K562 (cell line): ENCODE data around the gene SLMAP. TPM values are rescaled to one million over a fixed set of nuclear protein-coding genes. Genes with fewer than 3 reads are reported as not detected.

ENCODE experiments used
- ATAC-seq: fragments of 200-7000 bp; cut with Tn5 transposase; 3 replicates; pipeline ENCODE4 v1.9.1; 2020; ENCODE audit warnings: moderate library complexity
- BruUV-seq: library from RNA; stranded (reverse); fragments of 400-500 nt; replicated peaks from 2 replicates; lab custom pipeline; 2021; lab: Mats Ljungman, UMichigan
- CTCF ChIA-PET: fragments of 300-600 bp; formaldehyde crosslinking; extraction: SDS; loops from one replicate; lab custom pipeline; 2021; ENCODE audit warnings: low intra/inter-chr PET ratio; lab: Yijun Ruan, JAX
- POLR2A ChIA-PET: fragments of 300-600, 350-650 bp; sonication (Branson Sonifier 250); formaldehyde crosslinking; extraction: SDS; loops from one replicate; lab custom pipeline; 2021; ENCODE audit warnings: antibody characterized with exemption, inconsistent platforms; lab: Yijun Ruan, JAX
- DNase-seq, 4 experiments: peaks; one replicate each; pipeline versions ENCODE4 v3.0.0 to v3.0.0-alpha.2; 2011 to 2018; ENCODE audit warnings: low spot score in 3 of 4, mixed read lengths in 3 of 4; ENCODE audit errors: extremely low read depth in 1 of 4
- FAIRE-seq: peaks from 2 replicates; lab custom pipeline; 2011; peaks lifted over from hg19 to GRCh38; lab: Jason Lieb, UNC
- H2AFZ ChIP-seq: 2 replicates; pipeline ENCODE4 v1.6.0; 2011; ENCODE audit warnings: low read depth, low read length, control low read depth, inconsistent platforms
- H3K27ac ChIP-seq: fragments of 200-600 bp; 3 replicates; pipeline ENCODE4 v1.8.0; 2011; ENCODE audit warnings: low read depth, mild to moderate bottlenecking, control low read depth, inconsistent platforms, low read length, moderate library complexity, mixed read lengths; ENCODE audit errors: extremely low read depth
- H3K27me3 ChIP-seq, 2 experiments: fragments of 300-600 bp in 1 of 2; 2 replicates in 1 of 2; 3 replicates in 1 of 2; pipeline versions ENCODE4 v1.6.0 to v1.8.0; 2011; ENCODE audit warnings: inconsistent platforms in 2 of 2, low read length in 2 of 2, mild to moderate bottlenecking in 1 of 2, mixed read lengths in 1 of 2, moderate library complexity in 1 of 2; ENCODE audit not compliant: control insufficient read depth in 2 of 2, insufficient read depth in 2 of 2
- H3K36me3 ChIP-seq: fragments of 300-600 bp; 3 replicates; pipeline ENCODE4 v1.8.0; 2011; ENCODE audit warnings: mild to moderate bottlenecking, low read length, inconsistent platforms; ENCODE audit not compliant: control insufficient read depth, insufficient read depth
- H3K4me1 ChIP-seq, 2 experiments: fragments of 200-600 bp in 1 of 2; replicated peaks in 1 of 2; 2 replicates in 1 of 2; 3 replicates in 1 of 2; pipeline versions ENCODE4 v1.5.1 to v1.8.0; 2011; ENCODE audit warnings: inconsistent platforms in 2 of 2, low read length in 2 of 2, mild to moderate bottlenecking in 1 of 2, mixed read lengths in 1 of 2, moderate library complexity in 1 of 2; ENCODE audit not compliant: control insufficient read depth in 2 of 2, insufficient read depth in 2 of 2
- H3K4me2 ChIP-seq: 2 replicates; pipeline ENCODE4 v1.6.1; 2011; ENCODE audit warnings: low read length, control low read depth, inconsistent platforms, mixed read lengths; ENCODE audit not compliant: insufficient read depth
- H3K4me3 ChIP-seq: fragments of 200-600 bp; sonication (generic), shearing (Covaris generic); 2 replicates; pipeline ENCODE4 v1.5.1; 2016; ENCODE audit warnings: control low read depth, inconsistent platforms
- H3K79me2 ChIP-seq: fragments of 200-600 bp; 3 replicates; pipeline ENCODE4 v1.8.0; 2011; ENCODE audit warnings: low read length, inconsistent platforms; ENCODE audit not compliant: control insufficient read depth, insufficient read depth
- H3K9ac ChIP-seq, 2 experiments: 2 replicates each; pipeline versions ENCODE4 v1.6.0 to v1.6.1; 2011; ENCODE audit warnings: low read depth in 2 of 2, low read length in 2 of 2, control low read depth in 1 of 2, inconsistent platforms in 1 of 2, mild to moderate bottlenecking in 1 of 2, mixed read lengths in 1 of 2; ENCODE audit not compliant: insufficient read depth in 1 of 2
- H3K9me1 ChIP-seq: one replicate; pipeline ENCODE4 v1.6.0; 2011; ENCODE audit warnings: inconsistent platforms, mild to moderate bottlenecking, low read length, moderate library complexity; ENCODE audit not compliant: control insufficient read depth, insufficient read depth
- H3K9me3 ChIP-seq: replicated peaks from 2 replicates; pipeline ENCODE4 v1.5.1; 2011; ENCODE audit warnings: low read depth, low read length, inconsistent platforms; ENCODE audit not compliant: control insufficient read depth, insufficient read depth
- H4K20me1 ChIP-seq: replicated peaks from 2 replicates; pipeline ENCODE4 v1.6.1; 2011; ENCODE audit warnings: low read length, inconsistent platforms, mixed read lengths; ENCODE audit not compliant: control insufficient read depth, insufficient read depth
- BCL6 ChIP-seq: fragments of 250-450 bp; sonication (Bioruptor Pico); IDR thresholded peaks from 2 replicates; pipeline ENCODE4 v1.4.0; 2020
- BCOR ChIP-seq: fragments of 450-650 bp; IDR thresholded peaks from 2 replicates; pipeline ENCODE4 v1.6.1; 2016
- CEBPB ChIP-seq: fragments of 450-650 bp; IDR thresholded peaks from 2 replicates; pipeline ENCODE4 v1.6.1; 2016; ENCODE audit warnings: missing genetic modification characterization, missing compliant biosample characterization
- ESRRA ChIP-seq: fragments of 450-650 bp; IDR thresholded peaks from 2 replicates; pipeline ENCODE4 v1.6.1; 2014; ENCODE audit warnings: low read depth, mild to moderate bottlenecking, moderate library complexity, borderline replicate concordance
- NBN ChIP-seq: fragments of 450-650 bp; IDR thresholded peaks from 2 replicates; pipeline ENCODE4 v1.6.1; 2016; ENCODE audit warnings: low read depth, mild to moderate bottlenecking
- RBM14 ChIP-seq: fragments of 200-400 bp; formaldehyde crosslinking; IDR thresholded peaks from 2 replicates; pipeline ENCODE4 v1.6.1; 2018; ENCODE audit warnings: low read depth, mild to moderate bottlenecking, low read length, moderate library complexity, borderline replicate concordance; ENCODE audit not compliant: insufficient read depth
- RBM25 ChIP-seq: fragments of 200-400 bp; formaldehyde crosslinking; IDR thresholded peaks from 2 replicates; pipeline ENCODE4 v1.6.1; 2018; ENCODE audit warnings: low read length, low read depth, moderate library complexity; ENCODE audit not compliant: severe bottlenecking
- STAT5A ChIP-seq: IDR thresholded peaks from 2 replicates; pipeline ENCODE4 v1.6.1; 2012; ENCODE audit warnings: low read length, inconsistent platforms, borderline replicate concordance
- ZEB2 ChIP-seq: fragments of 450-650 bp; IDR thresholded peaks from 2 replicates; pipeline ENCODE4 v1.6.1; 2016
- ZFP36 ChIP-seq: fragments of 150-350 bp; IDR thresholded peaks from 2 replicates; pipeline ENCODE4 v1.6.1; 2018; ENCODE audit warnings: low read length, low read depth; ENCODE audit not compliant: partially characterized antibody
- ZFX ChIP-seq: sonication (generic); formaldehyde crosslinking; IDR thresholded peaks from 2 replicates; pipeline ENCODE4 v1.8.0; 2022; ENCODE audit warnings: mild to moderate bottlenecking, missing genetic modification reagents, moderate library complexity
- ZNF12 ChIP-seq: sonication (generic); formaldehyde crosslinking; IDR thresholded peaks from 2 replicates; pipeline ENCODE4 v1.4.0; 2020; ENCODE audit warnings: mild to moderate bottlenecking, missing genetic modification reagents
- WGBS: fragments of 100-300 bp; shearing (Covaris generic); methylation state at CpG from one replicate; pipeline ENCODE4 v1.1.6; 2016; ENCODE audit warnings: low coverage, mixed read lengths; ENCODE audit not compliant: insufficient coverage; ENCODE audit errors: missing lambda C conversion rate; 5-methylcytosine and 5-hydroxymethylcytosine counted together
- in situ Hi-C: fragments of 300-500 bp; cut with MboI; formaldehyde crosslinking; loops from 4 replicates; pipeline ENCODE4 v1.15.0; 2018; ENCODE audit warnings: inconsistent platforms, mixed read lengths
- intact Hi-C: fragments of 100-400 bp; cut with micrococcal nuclease; formaldehyde crosslinking; loops from 2 replicates; pipeline ENCODE4 v1.14.2; 2022
- polyA plus RNA-seq, 8 experiments: library from polyadenylated mRNA; depleted of rRNA in 4 of 8; stranded (reverse) in 5 of 8; unstranded in 3 of 8; fragments of >200 nt; fragmentation: Nextera tagmentation in 2 of 8; fragmentation: Illumina TruSeq in 1 of 8; extraction: Ambion mirVana in 2 of 8; extraction: Trizol in 1 of 8; gene quantifications; 2 replicates each; pipeline versions ENCODE4 v1.2.1 to v1.2.3, GENCODE V29; 2011 to 2014; ENCODE audit warnings: inconsistent platforms in 1 of 8, missing spikeins in 1 of 8
- total RNA-seq, 7 experiments: library from RNA; depleted of rRNA in 6 of 7; stranded (reverse); fragments of >200 nt in 6 of 7; fragmentation: Illumina TruSeq in 2 of 7; extraction: Trizol in 2 of 7; gene quantifications; 2 replicates each; pipeline versions ENCODE4 v1.2.1 to v1.2.3, GENCODE V29; 2011 to 2021; ENCODE audit warnings: low replicate concordance in 1 of 7
- TF ChIP-seq, protein P1 (sequence below): sonication (generic); IDR thresholded peaks from 2 replicates; pipeline ENCODE4 v1.6.1; 2016

The SLMAP gene
- total and polyA plus RNA-seq, 9 of the 15 experiments (the other 6 are each of a cell fraction or from before 2014, with no cell fraction given), result 12.1 to 50.7 (median 28.3) TPM

DNA sequence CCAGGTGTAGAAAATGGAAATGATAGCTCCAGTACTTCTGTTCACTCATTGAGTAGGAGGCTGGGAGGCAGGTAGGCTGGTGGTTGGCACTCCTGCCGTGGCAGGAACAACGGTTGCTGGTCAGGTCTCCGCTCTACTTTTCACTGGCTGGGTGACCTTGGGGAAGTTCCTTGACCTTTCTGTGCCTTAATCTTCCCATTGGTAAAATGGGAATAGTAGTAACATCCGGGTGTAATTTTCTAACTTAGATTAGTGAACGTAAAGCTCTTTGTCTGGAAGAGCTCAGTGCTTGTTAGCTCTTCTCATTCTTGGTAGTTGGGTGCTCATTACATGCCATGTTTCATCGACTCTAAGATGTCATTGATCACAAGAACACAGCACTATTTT lies 206.3 kb downstream of the SLMAP start:
- TF ChIP-seq, protein P1, sequence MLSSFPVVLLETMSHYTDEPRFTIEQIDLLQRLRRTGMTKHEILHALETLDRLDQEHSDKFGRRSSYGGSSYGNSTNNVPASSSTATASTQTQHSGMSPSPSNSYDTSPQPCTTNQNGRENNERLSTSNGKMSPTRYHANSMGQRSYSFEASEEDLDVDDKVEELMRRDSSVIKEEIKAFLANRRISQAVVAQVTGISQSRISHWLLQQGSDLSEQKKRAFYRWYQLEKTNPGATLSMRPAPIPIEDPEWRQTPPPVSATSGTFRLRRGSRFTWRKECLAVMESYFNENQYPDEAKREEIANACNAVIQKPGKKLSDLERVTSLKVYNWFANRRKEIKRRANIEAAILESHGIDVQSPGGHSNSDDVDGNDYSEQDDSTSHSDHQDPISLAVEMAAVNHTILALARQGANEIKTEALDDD, result no peak
- TF ChIP-seq STAT5A (no peak), BCOR (peak; percentile 13; the same call in 1 of the 2 replicates), ZFP36 (peak; percentile 30), RBM25 (peak; percentile 64), RBM14 (no peak), ZFX (CRISPR knock-in tag) (0 out of 2 replicates have a peak, but pooled peaks have one; percentile 21), ZNF12 (CRISPR knock-in tag) (no peak), CEBPB (tag) (no peak), ESRRA (peak; percentile 90), NBN (no peak), BCL6 (CRISPR knock-in tag) (no peak), ZEB2 (0 out of 2 replicates have a peak, but pooled peaks have one; percentile 1)
- Histone ChIP-seq H2AFZ (no peak overlapping the region), H4K20me1 (no peaks in the 10 kb centered on the region), H3K9me1 (no peaks in the 10 kb centered on the region), H3K9me3 (no peaks in the 10 kb centered on the region), H3K36me3 (no peaks in the 10 kb centered on the region), H3K4me2 (no peak overlapping the region), H3K4me1 (peaks cover 16 to 22% of the 10 kb centered on the region in 2 experiments), H3K79me2 (no peaks in the 10 kb centered on the region), H3K4me3 (no peak overlapping the region), H3K27me3 (no peaks in the 10 kb centered on the region), H3K27ac (no peak overlapping the region), H3K9ac (no peak overlapping the region)
- FAIRE-seq (no peak), ATAC-seq (no peak), DNase-seq (no peak)
- 79% methylated on average over 6 of the region's 6 CpGs for WGBS
- intact Hi-C loops (loop anchor here (1.0 to 5.0 kb wide), 2 partner anchors 45 to 212 kb away; partner anchors contain the start of gene FLNB), in situ Hi-C loops (no loop called here)
- ChIA-PET POLR2A (interaction anchor here (1.1 to 1.8 kb wide), 3 partner anchors 11 to 203 kb away, joined by 3 to 5 read pairs (median 4); no protein-coding TSS in a partner anchor), CTCF (no interaction called here)
- no TSS peak for BruUV-seq
